Stomach (tissue), 9 donors: ENCODE data around the gene TP53I13. TPM values are rescaled to one million over a fixed set of nuclear protein-coding genes. Genes with fewer than 3 reads are reported as not detected.

ENCODE experiments used
- DNase-seq, 2 donors: peaks; one replicate each; pipeline versions ENCODE4 v3.0.0 to v3.0.0-alpha.2; 2013 to 2019
- H3K27ac ChIP-seq, 5 donors: fragments of 200-600 bp in 4 of 5; sonication (generic) in 4 of 5; one replicate each; pipeline ENCODE4 v1.5.1; 2013 to 2019; ENCODE audit warnings: mild to moderate bottlenecking in 1 of 5, moderate library complexity in 1 of 5
- H3K27me3 ChIP-seq, 3 donors: fragments of 200-600 bp; sonication (generic); one replicate each; pipeline ENCODE4 v1.5.1; 2017 to 2019; ENCODE audit warnings: mixed run types in 1 of 3
- H3K36me3 ChIP-seq, 4 donors: fragments of 200-600 bp; sonication (generic); 1 replicate in 3 of 4; 2 replicates in 1 of 4; pipeline ENCODE4 v1.5.1; 2016 to 2019
- H3K4me1 ChIP-seq, 4 donors: fragments of 200-600 bp; sonication (generic); one replicate each; pipeline ENCODE4 v1.5.1; 2016 to 2019
- H3K4me3 ChIP-seq, 4 donors: fragments of 200-600 bp; sonication (generic) in 3 of 4; one replicate each; pipeline ENCODE4 v1.5.1; 2016 to 2019; ENCODE audit warnings: mild to moderate bottlenecking in 1 of 4
- H3K9me3 ChIP-seq, 4 donors: fragments of 200-600 bp; sonication (generic); one replicate each; pipeline ENCODE4 v1.5.1; 2016 to 2019
- CTCF ChIP-seq, 7 experiments: fragments of 450-650 bp in 4 of 7; fragments of 200-600 bp in 3 of 7; sonication (generic) in 3 of 7; IDR thresholded peaks; one replicate each; pipeline ENCODE4 v1.5.1; 2016 to 2019; ENCODE audit warnings: antibody characterized with exemption in 7 of 7, control low read depth in 2 of 7, mild to moderate bottlenecking in 1 of 7
- EP300 ChIP-seq: sonication (generic); formaldehyde crosslinking; IDR thresholded peaks from one replicate; pipeline ENCODE4 v1.6.1; 2017; ENCODE audit warnings: antibody characterized with exemption
- POLR2A ChIP-seq, 4 donors: fragments of 450-650 bp; IDR thresholded peaks; one replicate each; pipeline ENCODE4 v1.6.1; 2016; ENCODE audit warnings: antibody characterized with exemption in 4 of 4, control low read depth in 2 of 4, mild to moderate bottlenecking in 1 of 4, moderate library complexity in 1 of 4
- POLR2AphosphoS5 ChIP-seq, 3 donors: sonication (generic); formaldehyde crosslinking; IDR thresholded peaks; one replicate each; pipeline ENCODE4 v1.6.1; 2016; ENCODE audit warnings: antibody characterized with exemption in 3 of 3
- WGBS, 5 donors: extraction: QIAGEN DNeasy Blood & Tissue Kit in 3 of 5; methylation state at CpG; one replicate each; pipeline versions ENCODE4 v1.1.5 to v1.1.7; 2013 to 2018; 5-methylcytosine and 5-hydroxymethylcytosine counted together
- intact Hi-C: fragments of 100-400 bp; cut with DNase I; formaldehyde crosslinking; loops from one replicate; pipeline ENCODE4 v1.15.1; 2023; ENCODE audit warnings: low total_unique reads
- polyA plus RNA-seq, 3 donors: library from polyadenylated mRNA; stranded (reverse); fragments of 200-250 nt; gene quantifications; one replicate each; pipeline ENCODE4 v1.2.3, GENCODE V29; 2013
- total RNA-seq, 5 donors: library from RNA; depleted of rRNA; stranded (reverse); fragments of >200 nt; gene quantifications; one replicate each; pipeline versions ENCODE4 v1.1.0 to v1.2.3, GENCODE V29; 2014 to 2016
- donor health status: healthy with polysubstance abuse.
- donor health status: Bipolar disorder and iron deficiency.
- donor health status: healthy.

TP53I13 gene
- total and polyA plus RNA-seq, 8 donors, result 27.7 to 299 (median 64.1) TPM

DNA sequence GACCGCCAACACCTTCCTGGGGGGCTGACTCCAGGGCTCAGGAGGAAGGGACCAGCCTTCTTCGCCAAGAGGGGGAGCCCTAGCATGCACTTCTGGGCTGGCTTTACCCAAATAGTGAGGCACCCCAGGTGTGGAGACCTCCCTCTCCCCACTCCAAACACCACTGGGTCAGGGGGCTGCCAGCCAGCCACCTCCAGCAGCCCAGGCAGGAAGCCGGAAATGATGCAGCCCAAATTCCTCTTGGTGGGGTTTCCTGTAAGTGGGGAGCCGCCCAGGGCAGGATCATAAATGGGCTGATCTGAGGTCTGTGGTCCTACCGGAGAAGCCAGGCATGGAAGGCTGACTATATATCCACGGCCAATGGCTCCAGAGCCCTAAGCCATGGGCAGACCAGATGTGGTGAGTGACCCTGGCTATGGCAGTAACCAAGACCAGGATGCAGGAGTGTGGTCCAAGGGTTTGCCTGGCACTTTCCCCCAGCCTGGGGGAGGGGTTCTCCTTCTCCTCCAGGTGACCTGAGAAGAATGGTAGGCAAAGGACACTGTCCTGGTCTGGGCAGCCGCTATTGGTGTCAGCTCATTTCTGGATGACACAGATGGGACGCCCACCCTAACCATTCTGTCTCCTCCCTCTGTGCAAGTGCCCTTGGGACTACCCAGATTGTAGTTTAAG is 16.7 kb downstream of the TP53I13 start:
- peak overlapping the region in 4 of 5 donors; percentile 53 to 80 (median 59) for H3K27ac ChIP-seq
- H3K4me3 ChIP-seq, result peak overlapping the region in 3 of 4 donors; percentile 5 to 25 (median 11)
- no peak for TF ChIP-seq POLR2A (IDR thresholded peaks at IDR 0.05)
- TF ChIP-seq POLR2AphosphoS5 (IDR thresholded peaks at IDR 0.05), result peak in 1 of 3 donors; percentile 32
- WGBS, 5 donors, result 69 to 83% (median 78%) methylated on average over 5 to 8 of the region's 8 CpGs
- H3K36me3 ChIP-seq, result peaks cover 18 to 28% (median 28%) of the 10 kb centered on the region in 4 donors
- intact Hi-C loops, result no loop called here
- H3K9me3 ChIP-seq, result no peaks in the 10 kb centered on the region
- no peaks in the 10 kb centered on the region for H3K27me3 ChIP-seq
- peak in 1 of 2 donors; percentile 44 for DNase-seq
- peaks cover 26 to 65% (median 50%) of the 10 kb centered on the region in 4 donors for H3K4me1 ChIP-seq

DNA sequence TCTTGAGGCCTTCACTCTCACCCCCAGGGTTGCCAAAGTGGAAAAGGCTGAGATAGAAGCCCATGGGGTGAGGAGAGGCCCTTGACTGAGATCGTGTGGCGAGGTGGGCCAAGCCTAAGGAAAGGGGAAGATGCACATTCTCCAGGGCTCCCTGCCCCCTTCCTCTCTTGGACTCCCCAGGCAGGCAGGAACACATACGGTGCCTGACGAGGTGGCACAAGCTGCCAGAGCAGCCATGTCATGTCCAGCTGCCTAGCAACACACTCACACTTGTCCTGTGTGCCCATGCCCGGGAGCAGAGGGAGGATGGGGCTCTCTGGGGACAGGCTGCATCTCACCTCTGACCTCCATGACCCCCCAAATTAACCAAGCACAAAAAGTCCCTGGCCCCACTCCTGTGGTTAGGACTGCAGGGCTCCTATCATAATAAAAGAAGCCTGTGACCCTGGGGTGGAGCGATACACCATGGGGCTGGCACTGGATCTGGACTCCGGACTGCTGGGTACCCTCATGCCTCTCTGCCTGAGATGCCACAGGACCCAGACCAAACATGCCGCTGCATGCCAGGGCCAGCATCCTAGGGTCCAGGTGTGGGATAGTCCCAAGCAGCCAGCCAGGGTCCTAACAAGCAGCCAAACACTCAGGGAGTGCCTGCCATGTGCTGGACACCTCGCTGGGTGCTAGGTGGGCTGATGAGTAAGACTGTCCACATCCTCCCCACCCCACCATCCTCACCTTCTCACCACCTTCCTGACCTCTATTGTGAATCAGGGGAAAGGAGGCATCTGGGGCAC is 18.4 kb downstream of the TP53I13 start:
- DNase-seq, result peak in 1 of 2 donors; percentile 9
- H3K4me3 ChIP-seq, result peak overlapping the region in 2 of 4 donors; percentile 73 to 89
- TF ChIP-seq EP300 (no peak), CTCF (IDR thresholded peaks at IDR 0.05) (no peak), POLR2AphosphoS5 (IDR thresholded peaks at IDR 0.05) (no peak), POLR2A (IDR thresholded peaks at IDR 0.05) (no peak)
- H3K27me3 ChIP-seq, result no peaks in the 10 kb centered on the region
- H3K9me3 ChIP-seq, result no peaks in the 10 kb centered on the region
- H3K4me1 ChIP-seq, result peaks cover 42 to 73% (median 61%) of the 10 kb centered on the region in 4 donors
- 71 to 87% (median 80%) methylated on average over 7 to 9 of the region's 9 CpGs for WGBS, 5 donors
- peak overlapping the region in 4 of 5 donors; percentile 27 to 85 (median 58) for H3K27ac ChIP-seq
- intact Hi-C loops, result no loop called here
- H3K36me3 ChIP-seq, result peaks cover 9 to 17% (median 16%) of the 10 kb centered on the region in 4 donors

DNA sequence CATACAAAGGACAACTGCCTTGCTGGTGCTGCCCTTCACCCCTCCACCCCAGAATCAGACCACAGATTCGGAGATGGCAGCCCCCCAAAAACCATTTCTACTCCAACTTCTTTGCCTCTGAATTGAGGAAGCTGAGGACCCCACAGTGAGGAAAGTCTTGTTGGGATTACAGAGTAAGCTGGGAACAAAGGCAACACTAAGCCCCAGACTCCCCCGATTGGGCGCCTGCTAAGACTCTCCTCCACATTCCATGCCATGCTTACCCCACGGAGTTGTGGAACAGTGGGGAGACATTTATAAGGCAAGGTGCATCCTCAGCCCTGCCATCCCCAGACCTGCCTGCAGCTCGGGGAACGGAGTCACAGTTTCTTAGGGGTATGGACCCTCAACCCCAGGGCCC is 19.1 kb downstream of the TP53I13 start:
- WGBS, 5 donors, result 82 to 91% (median 83%) methylated on average over 4 to 6 of the region's 6 CpGs
- Histone ChIP-seq H3K36me3 (peaks cover 2 to 10% (median 9%) of the 10 kb centered on the region in 4 donors), H3K27ac (peak overlapping the region in 4 of 5 donors; percentile 74 to 90 (median 82)), H3K9me3 (no peaks in the 10 kb centered on the region), H3K27me3 (no peaks in the 10 kb centered on the region), H3K4me3 (peak overlapping the region; percentile 73 to 89 (median 84)), H3K4me1 (peaks cover 49 to 80% (median 68%) of the 10 kb centered on the region in 4 donors)
- no peak for TF ChIP-seq POLR2A (IDR thresholded peaks at IDR 0.05)
- TF ChIP-seq CTCF (IDR thresholded peaks at IDR 0.05), result no peak
- no peak for TF ChIP-seq POLR2AphosphoS5 (IDR thresholded peaks at IDR 0.05)
- TF ChIP-seq EP300, result no peak
- DNase-seq, result peak in 1 of 2 donors; percentile 4
- intact Hi-C loops, result no loop called here

DNA sequence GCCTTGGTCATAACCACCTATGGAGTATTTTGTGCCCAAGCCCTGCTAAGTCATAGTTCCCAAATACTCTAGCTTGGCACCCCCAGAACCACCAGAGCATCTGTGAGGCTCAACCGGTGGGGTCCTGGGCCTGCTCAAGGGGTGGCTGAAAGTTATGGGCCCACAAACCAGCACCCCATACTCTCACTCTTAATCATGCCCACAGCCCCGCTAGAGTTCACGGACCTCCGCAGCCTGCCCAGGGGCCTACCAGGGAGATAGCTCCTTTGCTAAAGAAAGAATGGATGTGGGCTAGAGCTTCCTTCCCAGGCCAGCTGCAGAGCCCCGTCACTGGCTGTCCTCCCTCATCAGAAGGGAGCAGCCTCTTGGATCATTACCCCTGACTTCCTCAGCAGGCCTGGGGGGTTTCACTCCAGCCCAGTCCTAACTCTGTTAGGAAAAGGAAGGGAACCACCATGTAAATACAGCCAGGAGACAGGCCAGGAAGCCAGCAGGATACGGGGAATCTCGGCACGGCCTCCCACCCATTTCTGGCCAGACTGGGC is 19.6 kb downstream of the TP53I13 start:
- intact Hi-C loops, result no loop called here
- H3K27me3 ChIP-seq, result no peaks in the 10 kb centered on the region
- no peak for TF ChIP-seq EP300
- no peak for TF ChIP-seq POLR2AphosphoS5 (IDR thresholded peaks at IDR 0.05)
- no peak for TF ChIP-seq POLR2A (IDR thresholded peaks at IDR 0.05)
- no peak for TF ChIP-seq CTCF (IDR thresholded peaks at IDR 0.05)
- H3K36me3 ChIP-seq, result peaks cover 0 to 5% (median 4%) of the 10 kb centered on the region in 4 donors
- H3K9me3 ChIP-seq, result no peaks in the 10 kb centered on the region
- H3K27ac ChIP-seq, result peak overlapping the region; percentile 69 to 90 (median 80)
- peak overlapping the region; percentile 73 to 89 (median 84) for H3K4me3 ChIP-seq
- 32 to 40% (median 35%) methylated on average over 7 to 8 of the region's 8 CpGs for WGBS, 5 donors
- peak in 1 of 2 donors; percentile 27 for DNase-seq
- peaks cover 53 to 83% (median 72%) of the 10 kb centered on the region in 4 donors for H3K4me1 ChIP-seq
